Prostate gland (tissue), 2 donors: Measurements from ENCODE around the gene CDKL5. TPM values are rescaled to one million over a fixed set of nuclear protein-coding genes. Genes with fewer than 3 reads are reported as not detected.

Source experiments
- DNase-seq: peaks from one replicate; pipeline ENCODE4 v3.0.0-alpha.2; 2019; ENCODE audit warnings: low spot score
- H3K27ac ChIP-seq, 2 donors: fragments of 200-600 bp; sonication (generic); 2 replicates each; pipeline ENCODE4 v1.5.1; 2017 to 2019
- H3K27me3 ChIP-seq: fragments of 200-600 bp; sonication (generic); replicated peaks from 2 replicates; pipeline ENCODE4 v1.5.1; 2019; ENCODE audit not compliant: insufficient read depth
- H3K36me3 ChIP-seq, 2 donors: fragments of 200-600 bp; sonication (generic); 1 replicate in 1 of 2; 2 replicates in 1 of 2; pipeline versions ENCODE4 v1.5.1 to v1.8.1; 2017 to 2019
- H3K4me1 ChIP-seq: fragments of 200-600 bp; sonication (generic); replicated peaks from 2 replicates; pipeline ENCODE4 v1.5.1; 2019
- H3K4me3 ChIP-seq, 2 donors: fragments of 200-600 bp; sonication (generic); 2 replicates each; pipeline ENCODE4 v1.5.1; 2017 to 2019
- H3K9me3 ChIP-seq: fragments of 200-600 bp; sonication (generic); 2 replicates; pipeline ENCODE4 v1.5.1; 2017
- POLR2A ChIP-seq: fragments of 450-650 bp; IDR thresholded peaks from one replicate; pipeline ENCODE4 v1.6.1; 2016; ENCODE audit warnings: antibody characterized with exemption, mild to moderate bottlenecking
- POLR2AphosphoS5 ChIP-seq: sonication (generic); formaldehyde crosslinking; IDR thresholded peaks from one replicate; pipeline ENCODE4 v1.6.1; 2017; ENCODE audit warnings: antibody characterized with exemption
- WGBS: methylation state at CpG from one replicate; pipeline ENCODE4 v1.1.5; 2018; 5-methylcytosine and 5-hydroxymethylcytosine counted together
- intact Hi-C: fragments of 100-400 bp; cut with DNase I; formaldehyde crosslinking; loops from one replicate; pipeline ENCODE4 v1.14.2; 2022
- total RNA-seq, 2 donors: library from RNA; depleted of rRNA; stranded (reverse); fragments of >200 nt; gene quantifications; one replicate each; pipeline ENCODE4 v1.1.0, GENCODE V29; 2016
- TF ChIP-seq, protein P1 (sequence below), 4 experiments: fragments of 200-600 bp in 2 of 4; fragments of 450-650 bp in 2 of 4; sonication (generic) in 2 of 4; IDR thresholded peaks; 1 replicate in 3 of 4; 2 replicates in 1 of 4; pipeline ENCODE4 v1.5.1; 2016 to 2019; ENCODE audit warnings: antibody characterized with exemption in 4 of 4, mild to moderate bottlenecking in 2 of 4, moderate library complexity in 2 of 4

Gene CDKL5
- total RNA-seq, 2 donors from 2014 or later: 14.5 to 18.8 TPM

DNA sequence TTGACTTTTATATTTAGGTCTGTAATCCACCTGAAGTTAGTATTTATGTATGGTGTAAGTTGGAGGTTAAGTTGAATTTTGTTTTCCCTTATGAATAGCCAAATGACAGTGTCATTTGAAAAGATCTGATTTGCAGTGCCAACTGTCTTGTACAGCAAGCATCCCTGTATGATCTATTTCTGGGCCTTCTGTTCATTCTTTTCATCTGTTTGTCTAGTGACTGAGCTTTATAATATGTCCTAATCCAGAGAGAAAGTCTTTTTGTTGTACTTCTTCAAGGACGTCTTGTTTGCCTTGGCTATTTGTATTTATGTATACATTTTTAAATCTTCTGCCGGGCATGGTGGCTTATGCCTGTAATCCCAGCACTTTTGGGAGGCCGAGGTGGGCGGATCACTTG, 39.6 kb downstream of the CDKL5 start:
- no peak for DNase-seq
- WGBS: 89% methylated on average over 4 of the region's 4 CpGs
- Histone ChIP-seq H3K9me3 (no peaks in the 10 kb centered on the region), H3K27ac (no peak overlapping the region), H3K27me3 (no peaks in the 10 kb centered on the region), H3K36me3 (no peaks in the 10 kb centered on the region), H3K4me3 (no peak overlapping the region), H3K4me1 (no peaks in the 10 kb centered on the region)
- no peak for TF ChIP-seq POLR2A
- no peak for TF ChIP-seq POLR2AphosphoS5
- TF ChIP-seq, protein P1, sequence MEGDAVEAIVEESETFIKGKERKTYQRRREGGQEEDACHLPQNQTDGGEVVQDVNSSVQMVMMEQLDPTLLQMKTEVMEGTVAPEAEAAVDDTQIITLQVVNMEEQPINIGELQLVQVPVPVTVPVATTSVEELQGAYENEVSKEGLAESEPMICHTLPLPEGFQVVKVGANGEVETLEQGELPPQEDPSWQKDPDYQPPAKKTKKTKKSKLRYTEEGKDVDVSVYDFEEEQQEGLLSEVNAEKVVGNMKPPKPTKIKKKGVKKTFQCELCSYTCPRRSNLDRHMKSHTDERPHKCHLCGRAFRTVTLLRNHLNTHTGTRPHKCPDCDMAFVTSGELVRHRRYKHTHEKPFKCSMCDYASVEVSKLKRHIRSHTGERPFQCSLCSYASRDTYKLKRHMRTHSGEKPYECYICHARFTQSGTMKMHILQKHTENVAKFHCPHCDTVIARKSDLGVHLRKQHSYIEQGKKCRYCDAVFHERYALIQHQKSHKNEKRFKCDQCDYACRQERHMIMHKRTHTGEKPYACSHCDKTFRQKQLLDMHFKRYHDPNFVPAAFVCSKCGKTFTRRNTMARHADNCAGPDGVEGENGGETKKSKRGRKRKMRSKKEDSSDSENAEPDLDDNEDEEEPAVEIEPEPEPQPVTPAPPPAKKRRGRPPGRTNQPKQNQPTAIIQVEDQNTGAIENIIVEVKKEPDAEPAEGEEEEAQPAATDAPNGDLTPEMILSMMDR (IDR thresholded peaks at IDR 0.05): no peak
- intact Hi-C loops: no loop called here

DNA sequence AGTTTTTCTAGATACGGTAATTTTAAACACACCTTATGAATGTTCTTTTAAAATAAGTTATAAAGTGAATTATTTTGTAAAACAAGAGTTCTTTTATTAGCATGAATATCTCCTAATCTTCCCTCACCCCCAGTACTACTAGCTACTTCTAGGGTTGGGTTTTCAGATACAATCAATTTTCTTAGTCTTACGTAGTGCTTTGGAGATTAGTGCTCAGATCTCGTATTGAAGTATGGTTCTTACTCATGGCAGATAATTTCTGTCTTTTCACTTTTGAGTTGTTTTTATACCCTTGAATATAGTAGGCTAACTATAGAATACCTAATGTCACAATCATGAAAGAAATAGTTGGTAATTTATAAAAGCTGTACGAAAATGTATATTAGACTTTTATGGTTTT, 43.2 kb downstream of the CDKL5 start:
- 95% methylated on average over 4 of the region's 4 CpGs for WGBS
- no peak overlapping the region for H3K4me3 ChIP-seq
- no peaks in the 10 kb centered on the region for H3K4me1 ChIP-seq
- no peak overlapping the region for H3K27ac ChIP-seq
- intact Hi-C loops: no loop called here
- DNase-seq: no peak
- no peaks in the 10 kb centered on the region for H3K27me3 ChIP-seq
- no peaks in the 10 kb centered on the region for H3K36me3 ChIP-seq
- no peak for TF ChIP-seq POLR2AphosphoS5
- TF ChIP-seq POLR2A: no peak
- TF ChIP-seq, protein P1 (IDR thresholded peaks at IDR 0.05): no peak
- no peaks in the 10 kb centered on the region for H3K9me3 ChIP-seq

- Histone ChIP-seq H3K36me3 (no peaks in the 10 kb centered on the region), H3K4me1 (no peaks in the 10 kb centered on the region), H3K27ac (no peak overlapping the region), H3K9me3 (no peaks in the 10 kb centered on the region), H3K4me3 (no peak overlapping the region), H3K27me3 (no peaks in the 10 kb centered on the region)
- WGBS: 100% methylated on average over 2 of the region's 2 CpGs
- TF ChIP-seq POLR2A (no peak), POLR2AphosphoS5 (no peak)
- TF ChIP-seq, protein P1 (IDR thresholded peaks at IDR 0.05): no peak
- intact Hi-C loops: no loop called here
- DNase-seq: no peak
Measured at GRCh38 chrX:18471296-18471695, 45.9 kb downstream of the CDKL5 start.

DNA sequence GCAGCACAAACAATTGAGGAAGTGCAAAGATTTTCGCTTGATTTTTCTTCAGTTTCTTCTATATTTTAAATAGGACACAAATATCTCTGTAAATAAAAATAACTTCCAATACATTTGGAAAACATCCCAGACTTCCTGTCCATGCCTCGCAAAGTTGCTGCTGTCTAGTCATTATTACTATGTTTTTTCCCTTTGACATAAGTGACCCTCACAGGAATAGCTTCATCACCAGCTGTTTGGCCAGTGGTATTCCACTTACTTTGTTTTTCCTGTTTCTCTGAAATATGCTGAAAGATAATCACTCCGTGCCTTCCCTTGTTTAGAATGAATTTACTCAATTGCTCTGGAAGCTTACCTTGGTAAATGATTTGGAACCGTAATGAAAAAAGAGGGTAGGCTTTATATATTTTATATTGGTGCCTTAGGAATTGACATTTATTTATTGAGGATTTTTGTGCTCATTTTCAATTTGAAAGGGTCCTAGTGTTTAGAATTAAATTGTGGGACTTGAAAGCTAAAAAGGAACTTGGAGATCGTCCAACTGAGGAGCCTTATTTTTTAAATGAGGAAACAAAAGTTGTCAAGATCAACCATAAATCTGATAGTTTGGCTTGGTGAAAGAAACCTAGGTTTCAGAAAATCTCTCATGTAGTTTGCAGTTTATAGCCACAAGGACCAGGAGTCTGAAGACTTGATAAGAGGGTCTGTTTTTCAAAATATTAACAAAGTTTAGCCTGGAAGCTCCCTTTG, 65.6 kb downstream of the CDKL5 start:
- TF ChIP-seq, protein P1 (IDR thresholded peaks at IDR 0.05): no peak
- TF ChIP-seq POLR2A: no peak
- no peak for TF ChIP-seq POLR2AphosphoS5
- Histone ChIP-seq H3K4me1 (no peaks in the 10 kb centered on the region), H3K9me3 (no peaks in the 10 kb centered on the region), H3K36me3 (no peaks in the 10 kb centered on the region), H3K27me3 (no peaks in the 10 kb centered on the region), H3K27ac (no peak overlapping the region), H3K4me3 (no peak overlapping the region)
- WGBS: 54% methylated on average over 5 of the region's 5 CpGs
- intact Hi-C loops: no loop called here
- DNase-seq: no peak
